DMS 273 treated with DMSO at 0.1 percent for 48 hours (cell line): ENCODE data around the gene PDZD7.
"Not testable (repeated sequence)": the region's sequence is repeated elsewhere in the genome, so short reads cannot be mapped to it uniquely, and the experiment has no call there.

ENCODE experiments used
- DNase-seq: peaks from one replicate; lab custom pipeline; 2025; lab: John Stamatoyannopoulos, UW

PDZD7 gene

DNA sequence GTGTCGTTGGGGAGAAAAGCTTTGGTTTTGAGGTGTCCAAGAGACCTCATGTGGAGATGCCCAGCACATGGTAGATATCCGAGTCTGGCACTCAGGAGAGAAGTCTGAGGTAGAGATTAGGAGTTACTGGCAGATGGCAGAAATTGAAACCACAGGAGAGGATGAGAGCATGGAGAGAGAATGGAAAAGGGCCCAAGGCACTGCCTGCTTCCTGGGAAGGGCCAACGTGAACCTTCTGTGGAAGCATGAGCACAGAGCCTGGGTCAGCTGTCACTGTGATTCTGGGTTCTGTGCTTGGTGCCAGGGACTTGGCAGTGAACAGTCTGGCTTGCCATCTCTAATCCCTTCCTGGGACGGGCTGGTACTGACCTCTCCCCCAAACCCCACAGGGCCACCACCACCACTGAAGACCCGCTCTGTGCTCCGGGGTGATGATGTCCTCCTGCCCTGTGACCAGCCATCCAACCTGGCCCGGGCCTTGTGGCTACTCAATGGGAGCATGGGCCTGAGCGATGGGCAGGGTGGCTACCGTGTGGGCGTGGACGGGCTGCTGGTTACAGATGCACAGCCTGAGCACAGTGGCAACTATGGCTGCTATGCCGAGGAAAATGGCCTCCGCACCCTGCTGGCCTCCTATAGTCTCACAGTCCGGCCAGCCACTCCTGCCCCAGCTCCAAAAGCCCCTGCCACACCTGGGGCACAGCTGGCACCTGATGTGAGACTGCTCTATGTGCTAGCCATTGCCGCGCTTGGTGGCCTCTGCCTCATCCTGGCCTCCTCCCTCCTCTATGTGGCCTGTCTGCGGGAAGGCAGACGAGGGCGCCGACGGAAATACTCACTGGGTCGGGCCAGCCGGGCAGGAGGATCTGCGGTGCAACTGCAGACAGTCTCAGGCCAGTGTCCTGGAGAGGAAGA lies 47.8 kb downstream of the PDZD7 start:
- DNase-seq: no peak

DNA sequence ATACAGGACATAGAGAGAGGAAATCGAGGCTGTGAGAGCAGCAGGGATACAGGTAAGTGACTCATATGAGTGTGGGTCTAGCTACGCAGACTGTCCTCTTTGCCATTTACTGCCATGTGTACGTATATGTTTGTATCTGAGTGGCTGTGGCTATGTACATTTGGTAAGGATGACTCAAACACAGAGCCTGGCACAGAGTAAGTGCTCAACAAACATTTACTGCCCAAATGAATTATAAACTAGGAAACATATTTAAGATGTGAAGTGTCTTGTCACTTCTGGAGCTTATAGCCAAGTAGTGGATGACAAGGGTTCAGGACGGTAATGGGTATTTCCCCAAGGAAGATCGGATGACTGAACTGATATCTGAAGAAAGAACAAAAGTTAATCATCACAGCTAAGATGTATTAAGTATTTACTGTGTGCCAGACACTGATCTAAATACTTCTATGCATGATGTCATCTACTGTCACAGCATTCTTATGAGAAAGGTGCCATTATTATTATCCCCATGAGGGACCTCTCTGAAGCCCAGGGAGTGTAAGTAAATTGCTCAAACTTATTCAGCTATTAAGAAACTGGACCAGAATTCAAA lies 49.7 kb downstream of the PDZD7 start:
- no peak for DNase-seq

DNA sequence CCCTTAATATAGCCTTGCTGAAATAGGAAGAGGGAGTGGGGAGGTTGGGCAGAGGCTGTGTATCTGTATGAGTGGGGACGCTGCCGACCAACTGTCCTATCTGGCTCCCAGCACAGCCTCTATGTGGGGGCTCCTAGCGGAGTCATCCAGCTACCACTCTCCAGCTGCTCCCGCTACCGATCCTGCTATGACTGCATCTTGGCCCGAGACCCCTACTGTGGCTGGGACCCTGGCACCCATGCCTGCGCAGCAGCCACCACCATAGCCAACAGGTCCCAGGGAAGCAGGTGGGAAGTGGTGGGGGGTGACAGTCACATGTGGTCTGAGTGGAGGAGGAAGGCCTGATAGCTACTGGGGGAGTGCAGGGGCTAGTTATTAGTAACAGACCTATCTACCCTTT lies 50.2 kb downstream of the PDZD7 start:
- no peak for DNase-seq

DNA sequence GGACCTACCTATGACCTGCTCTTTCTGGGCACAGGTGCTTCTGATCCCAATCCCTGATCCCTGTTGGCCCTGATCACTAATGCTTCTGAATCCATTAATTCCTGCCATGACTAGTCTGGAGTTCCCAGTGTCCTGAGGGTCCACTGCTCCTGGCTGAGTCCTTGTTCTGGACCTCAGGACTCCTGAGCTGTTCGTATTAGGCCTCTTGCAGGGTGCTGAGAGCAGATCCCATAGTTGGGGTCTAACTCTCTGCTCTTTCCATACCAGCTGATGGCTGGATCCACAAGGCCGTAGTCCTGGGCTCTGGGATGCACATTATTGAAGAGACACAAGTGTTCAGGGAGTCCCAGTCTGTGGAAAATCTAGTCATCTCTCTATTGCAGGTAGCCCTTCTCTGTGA lies 50.6 kb downstream of the PDZD7 start:
- DNase-seq: no peak

DNA sequence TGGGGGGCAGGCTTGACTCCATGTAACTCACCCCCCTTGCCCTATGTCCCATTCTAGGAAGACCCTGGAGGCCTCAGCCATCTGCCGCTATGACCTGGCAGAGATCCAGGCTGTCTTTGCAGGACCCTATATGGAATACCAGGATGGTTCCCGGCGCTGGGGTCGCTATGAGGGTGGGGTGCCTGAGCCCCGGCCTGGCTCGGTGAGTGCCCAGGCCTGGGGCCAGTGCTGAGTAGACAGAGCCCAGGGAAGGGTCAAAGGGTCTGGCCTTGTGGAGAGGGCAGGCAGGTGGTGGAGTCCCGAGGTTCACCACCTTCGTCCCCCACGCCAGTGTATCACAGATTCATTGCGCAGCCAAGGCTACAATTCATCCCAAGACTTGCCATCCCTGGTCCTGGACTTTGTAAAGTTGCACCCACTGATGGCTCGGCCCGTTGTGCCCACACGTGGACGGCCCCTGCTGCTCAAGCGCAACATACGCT lies 51.1 kb downstream of the PDZD7 start:
- DNase-seq: no peak

DNA sequence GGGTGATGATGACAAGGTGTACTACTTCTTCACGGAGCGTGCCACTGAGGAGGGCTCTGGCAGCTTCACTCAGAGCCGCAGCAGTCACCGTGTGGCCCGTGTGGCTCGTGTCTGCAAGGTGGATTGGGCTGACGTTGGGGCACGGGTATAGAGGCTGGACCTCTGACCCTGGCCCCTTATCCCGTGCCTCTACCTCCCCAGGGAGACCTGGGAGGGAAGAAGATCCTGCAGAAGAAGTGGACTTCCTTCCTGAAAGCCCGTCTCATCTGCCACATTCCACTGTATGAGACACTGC lies 52.1 kb downstream of the PDZD7 start:
- DNase-seq: no peak

DNA sequence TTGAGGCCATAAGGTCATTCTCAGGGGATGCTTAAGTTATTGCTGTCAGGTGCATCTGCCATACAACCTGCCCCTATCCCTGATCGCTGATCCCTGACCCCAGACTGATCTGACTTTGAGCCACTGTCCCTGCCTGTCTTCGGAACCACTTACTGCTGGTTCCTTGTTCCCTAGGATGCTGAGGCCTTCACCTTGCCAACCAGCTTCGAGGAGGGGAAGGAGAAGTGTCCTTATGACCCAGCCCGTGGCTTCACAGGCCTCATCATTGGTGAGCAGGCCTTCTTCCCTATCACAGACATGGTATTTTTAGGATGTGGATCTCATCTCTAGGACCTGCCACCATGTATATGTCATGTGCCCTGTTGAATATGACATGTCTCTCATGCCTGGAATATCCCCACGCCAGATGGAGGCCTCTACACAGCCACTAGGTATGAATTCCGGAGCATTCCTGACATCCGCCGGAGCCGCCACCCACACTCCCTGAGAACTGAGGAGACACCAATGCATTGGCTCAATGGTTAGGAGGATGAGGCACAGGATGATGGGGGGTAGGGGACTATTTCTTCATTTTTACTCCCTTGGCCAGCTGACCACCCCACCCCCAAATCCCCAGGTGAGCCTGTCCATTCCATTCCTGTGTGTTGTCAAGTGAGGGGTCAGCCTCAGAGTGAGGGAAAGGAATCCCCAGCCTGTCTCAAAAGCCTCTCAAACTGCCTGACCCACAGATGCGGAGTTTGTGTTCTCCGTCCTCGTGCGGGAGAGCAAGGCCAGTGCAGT lies 52.6 kb downstream of the PDZD7 start:
- no peak for DNase-seq

DNA sequence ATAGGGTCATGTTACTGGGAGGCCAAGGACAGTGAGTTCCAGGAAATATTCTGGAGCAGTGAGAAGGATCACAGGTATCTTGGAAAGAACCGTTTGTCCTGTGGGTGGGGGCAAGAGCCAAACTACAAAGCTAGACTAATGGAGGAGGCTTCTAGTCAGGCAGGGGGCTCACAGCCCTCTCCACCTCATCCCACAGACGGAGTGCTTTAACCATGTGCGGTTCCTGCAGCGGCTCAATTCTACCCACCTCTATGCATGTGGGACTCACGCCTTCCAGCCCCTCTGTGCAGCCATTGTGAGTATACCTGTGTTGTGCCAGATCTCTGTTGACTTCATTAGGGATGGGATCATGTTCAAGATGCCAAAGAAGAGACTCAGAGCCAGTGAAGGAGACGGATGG lies 53.5 kb downstream of the PDZD7 start:
- DNase-seq: no peak

DNA sequence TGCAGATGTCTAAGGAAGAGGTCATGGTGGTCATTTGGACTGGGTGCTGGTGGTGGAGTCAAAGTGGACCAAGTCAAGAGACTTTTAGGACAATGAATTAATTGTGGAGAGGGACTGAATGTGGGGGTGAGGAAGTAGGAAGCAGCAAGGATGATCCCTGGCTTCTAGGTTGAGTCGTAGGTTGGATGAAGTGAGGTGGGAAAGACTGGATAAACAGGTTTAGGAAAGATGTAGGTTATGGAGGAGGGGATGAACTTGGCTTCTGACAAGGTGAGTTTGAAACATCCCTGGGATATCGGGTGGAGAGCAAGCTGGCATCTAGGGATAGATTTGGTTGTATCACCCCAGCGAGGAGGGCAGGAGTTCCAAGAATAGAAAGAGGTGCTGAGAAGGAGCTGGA lies 54.0 kb downstream of the PDZD7 start:
- DNase-seq: no peak

DNA sequence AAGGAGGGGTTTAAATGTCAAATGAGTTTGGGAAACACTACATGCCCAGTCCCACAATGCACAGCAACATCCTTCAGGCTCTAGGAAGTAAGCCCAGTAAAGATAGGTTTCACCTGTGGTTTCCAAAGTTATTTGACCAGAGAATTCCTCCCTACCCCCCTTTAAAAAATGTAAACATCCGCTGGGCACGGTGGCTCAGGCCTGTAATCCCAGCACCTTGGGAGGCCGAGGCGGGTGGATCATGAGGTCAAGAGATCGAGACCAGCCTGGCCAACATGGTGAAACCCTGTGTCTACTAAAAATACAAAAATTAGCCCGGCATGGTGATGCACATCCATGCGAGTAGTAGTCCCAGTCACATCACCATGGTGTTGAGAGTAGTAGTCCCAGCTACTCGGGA lies 55.5 kb downstream of the PDZD7 start:
- not testable (repeated sequence) for DNase-seq

DNA sequence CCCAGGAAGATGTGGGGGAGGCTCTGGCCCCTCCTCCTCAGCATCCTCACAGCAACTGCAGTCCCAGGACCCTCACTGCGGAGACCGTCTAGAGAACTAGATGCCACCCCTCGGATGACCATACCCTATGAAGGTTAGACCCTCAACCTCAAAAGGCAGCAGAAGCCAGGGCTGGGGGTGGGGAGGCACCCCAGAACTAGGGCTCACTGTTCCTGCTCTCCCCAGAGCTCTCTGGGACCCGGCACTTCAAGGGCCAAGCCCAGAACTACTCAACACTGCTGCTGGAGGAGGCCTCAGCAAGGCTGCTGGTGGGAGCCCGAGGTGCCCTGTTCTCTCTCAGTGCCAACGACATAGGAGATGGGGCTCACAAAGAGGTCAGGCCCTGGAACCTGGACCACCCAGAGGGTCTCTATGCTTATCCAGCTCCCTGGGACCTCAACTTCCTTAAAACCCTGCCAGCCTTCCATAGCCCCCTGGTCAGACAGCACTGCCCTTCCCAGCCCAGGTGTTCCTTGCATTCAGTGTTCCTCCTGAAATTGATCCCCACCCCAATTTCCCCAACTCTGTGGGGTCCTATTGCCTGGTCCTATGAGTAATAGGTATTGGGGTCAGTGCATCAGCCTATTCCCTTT lies 57.9 kb downstream of the PDZD7 start:
- no peak for DNase-seq

DNA sequence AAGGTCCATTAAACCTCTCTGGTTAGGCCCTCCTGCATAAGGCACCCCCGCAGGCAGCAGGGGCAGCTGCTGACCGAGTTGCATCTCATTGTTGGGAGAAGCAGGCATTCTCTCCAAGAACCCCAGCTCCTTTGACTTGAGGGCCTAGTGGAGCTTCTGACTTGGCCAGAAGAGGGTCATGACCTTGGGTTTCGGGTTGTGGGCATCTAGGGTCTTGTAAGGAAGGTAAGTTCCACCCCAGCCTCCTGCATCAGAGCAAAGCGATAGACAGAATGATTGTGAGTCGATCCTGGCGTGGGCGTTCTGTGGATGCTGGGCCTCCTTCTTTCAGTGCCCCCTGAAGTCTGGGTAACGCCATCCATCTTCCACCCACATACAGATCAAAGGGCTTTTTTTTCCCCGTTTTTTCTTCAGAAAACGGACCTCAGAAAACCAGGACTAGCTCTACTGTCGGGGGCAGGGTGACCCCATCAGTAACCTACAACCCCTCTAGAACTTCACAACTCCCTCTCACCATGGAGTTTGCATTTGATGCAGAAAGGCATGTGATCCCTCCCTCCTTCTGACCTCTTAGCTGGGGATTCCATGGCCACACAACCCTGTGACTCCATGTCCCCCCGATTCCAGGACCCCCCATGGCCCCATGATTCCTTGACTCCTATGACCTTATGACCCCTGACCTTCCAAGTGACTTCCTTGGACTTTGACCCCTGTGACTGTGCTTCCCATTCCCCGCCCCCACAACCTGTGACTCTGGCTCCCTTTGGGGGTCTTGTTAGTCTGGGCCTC lies 58.6 kb downstream of the PDZD7 start:
- no peak for DNase-seq

DNA sequence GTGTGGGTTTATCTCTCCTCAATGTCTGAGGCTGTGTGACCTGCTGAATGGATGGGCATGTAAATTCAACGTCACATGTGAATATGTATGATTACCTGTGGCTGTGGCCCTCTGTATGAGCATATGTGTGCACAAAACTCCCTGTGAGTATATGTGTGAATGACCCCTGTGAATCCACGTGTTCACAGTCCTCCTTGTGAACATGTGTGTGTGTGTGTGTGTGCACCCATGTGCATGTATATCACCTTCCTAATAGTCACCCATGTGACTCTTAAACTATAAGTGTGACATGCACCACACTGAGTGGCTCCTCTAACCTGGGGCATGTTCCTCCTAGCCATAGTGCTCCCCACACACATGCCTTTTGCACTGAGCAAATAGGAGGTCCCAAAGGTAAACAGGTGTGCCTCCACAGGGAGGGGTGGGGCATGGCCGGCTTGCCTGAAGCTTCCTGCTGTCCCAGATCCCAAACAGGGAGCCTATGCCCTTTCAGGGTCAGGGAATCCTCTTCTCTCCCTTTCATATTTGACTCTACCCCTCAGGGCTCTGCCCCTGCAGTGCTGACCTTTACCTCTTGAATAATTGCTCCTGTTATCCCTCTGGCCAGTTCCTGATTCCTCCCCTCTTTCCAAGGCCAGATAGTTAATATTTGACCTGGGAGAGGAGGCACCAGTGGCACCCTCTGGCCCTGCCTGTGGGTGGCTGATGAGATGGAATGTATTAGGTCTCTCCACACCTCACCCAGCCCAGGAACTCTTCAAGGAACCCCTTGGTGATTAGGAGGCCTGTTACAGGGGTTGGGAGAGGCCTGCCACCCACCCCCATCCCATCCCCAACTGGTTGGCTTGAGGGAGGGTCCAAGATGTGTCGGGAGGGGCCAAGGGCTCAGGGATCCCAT lies 59.8 kb downstream of the PDZD7 start:
- DNase-seq: no peak

DNA sequence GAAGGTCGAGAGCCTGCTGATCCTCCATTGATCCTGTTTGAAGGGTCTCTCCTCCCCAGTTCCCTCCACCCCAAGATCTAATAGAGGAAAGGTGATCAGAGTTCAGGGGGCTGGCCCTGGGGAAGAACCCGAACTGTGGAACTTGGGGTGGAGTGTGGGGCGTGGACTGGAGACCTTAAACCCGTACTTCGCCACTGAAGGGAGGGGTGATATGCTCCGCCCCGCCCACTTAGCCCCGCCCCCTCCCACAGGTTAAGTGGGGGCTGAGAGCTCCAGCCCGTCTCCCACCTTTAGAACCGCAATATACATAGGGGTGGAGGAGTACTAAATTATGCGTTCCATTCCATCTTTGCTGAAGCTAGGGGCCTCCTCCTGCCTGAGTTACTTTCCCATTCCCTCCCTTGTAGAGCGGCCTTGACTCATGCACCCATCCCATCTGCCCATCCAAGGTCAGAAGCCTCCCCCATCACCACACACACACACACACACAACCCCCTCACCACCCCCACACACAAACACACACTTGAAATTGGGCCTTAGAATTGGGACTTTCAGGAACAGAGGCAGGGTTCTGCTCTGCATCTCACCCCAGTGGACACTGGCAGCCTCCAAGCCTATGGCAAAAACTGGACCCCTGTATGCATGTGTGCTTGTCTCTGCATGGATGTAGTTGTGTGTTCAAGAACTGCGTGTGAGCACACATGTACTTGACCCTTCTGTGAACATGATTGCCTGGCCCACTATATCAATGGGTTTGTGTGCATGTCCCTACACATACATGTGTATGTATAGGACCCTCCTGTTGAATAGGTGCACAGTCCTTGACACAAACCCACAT lies 60.6 kb downstream of the PDZD7 start:
- DNase-seq: no peak

DNA sequence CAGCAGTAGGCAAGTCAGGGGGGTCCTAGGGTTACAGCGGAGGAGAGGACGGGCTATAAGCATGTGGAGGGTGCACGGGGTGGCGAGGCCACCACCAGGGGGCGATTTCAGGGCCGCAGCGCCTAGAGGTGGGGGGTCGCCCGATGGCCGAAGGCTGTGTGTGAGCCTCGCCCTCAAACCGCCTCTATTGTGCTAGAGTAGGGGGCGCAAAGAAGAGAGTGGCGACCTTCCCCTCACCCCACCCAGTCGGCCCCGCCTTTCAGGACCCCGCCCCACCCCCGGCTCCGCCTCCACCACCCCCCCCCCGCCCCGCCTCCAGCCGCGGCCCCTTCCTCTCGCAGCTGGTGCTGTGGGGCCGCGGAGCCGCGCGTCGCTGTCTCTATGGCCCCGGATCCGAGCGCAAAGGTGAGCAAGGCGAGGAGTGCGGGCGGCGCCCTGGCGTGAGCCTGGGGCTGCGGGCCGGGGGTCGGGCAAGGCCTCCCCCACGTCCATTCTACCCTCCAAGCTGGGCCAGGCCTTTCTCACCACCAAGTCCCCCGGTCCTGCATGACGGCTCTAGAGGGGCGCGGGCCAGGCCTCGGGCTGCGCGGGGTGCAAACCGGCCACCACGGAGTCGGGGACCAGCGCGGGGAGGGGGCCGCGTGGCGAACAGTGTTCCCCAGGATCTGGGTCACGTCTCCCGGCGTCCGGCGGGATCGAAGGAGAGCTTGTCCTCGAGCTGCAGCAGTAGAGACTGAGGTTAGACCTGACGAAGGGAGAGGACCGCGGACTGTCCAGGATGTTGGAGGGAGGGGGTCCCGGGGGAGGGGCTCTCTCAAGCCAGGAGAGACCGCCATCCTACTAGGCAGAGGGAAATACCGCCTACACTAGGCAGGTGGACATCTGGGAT lies 61.5 kb downstream of the PDZD7 start, which contains the start of gene SEMA4G:
TSS of gene SEMA4G (plus strand) at position 318 of the 889 bp plus-strand sequence. CDS start 3,409 bp downstream, outside the sequence.
- DNase-seq: no peak

DNA sequence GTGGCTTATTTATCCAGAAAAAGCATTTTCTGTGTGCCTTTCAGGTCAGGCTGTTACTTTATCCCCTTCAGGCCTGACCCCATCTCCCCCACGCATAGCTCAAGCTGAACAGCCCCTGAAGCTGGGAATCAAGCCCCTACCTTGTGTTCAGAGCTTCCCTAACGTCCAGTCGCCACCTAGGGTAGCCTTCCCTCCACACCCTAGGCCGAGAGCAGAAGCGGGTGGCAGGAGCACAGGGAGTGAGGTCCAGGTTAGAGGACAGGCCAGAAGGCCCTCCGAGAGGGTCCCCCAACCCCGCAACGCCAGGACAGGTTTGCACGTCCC lies 62.1 kb downstream of the PDZD7 start:
- no peak for DNase-seq

DNA sequence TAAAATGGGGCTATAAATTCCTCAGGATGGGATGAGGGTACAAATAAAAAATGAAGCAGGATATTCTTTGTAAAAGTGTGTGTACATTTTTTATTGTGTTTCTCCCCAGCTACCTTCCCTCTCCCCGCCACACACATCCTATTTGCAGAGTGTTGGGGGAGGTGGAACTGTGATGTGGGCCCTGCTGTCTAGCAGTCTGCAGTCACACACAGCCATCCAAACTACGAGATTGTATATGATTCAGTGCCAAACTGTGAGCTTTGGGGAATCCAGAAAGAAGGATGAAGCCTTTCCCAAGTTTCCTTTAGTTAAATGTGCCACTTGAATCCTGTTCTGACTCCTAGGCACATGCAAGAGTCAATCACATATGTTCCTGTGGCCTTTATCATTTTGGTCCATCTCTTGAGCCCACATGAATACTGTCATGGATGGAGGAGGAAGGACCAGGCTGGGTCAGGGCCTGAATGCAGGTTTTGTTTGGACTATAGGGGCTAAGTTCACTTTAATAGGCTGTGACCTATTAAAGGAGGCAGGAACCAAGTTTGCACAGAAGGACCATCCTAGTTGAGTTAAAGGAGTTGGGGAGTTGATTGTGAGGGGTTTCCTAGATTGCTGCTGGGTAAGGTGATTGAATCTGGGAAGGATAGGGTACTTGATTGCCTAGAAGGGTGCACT lies 62.7 kb downstream of the PDZD7 start:
- no peak for DNase-seq

DNA sequence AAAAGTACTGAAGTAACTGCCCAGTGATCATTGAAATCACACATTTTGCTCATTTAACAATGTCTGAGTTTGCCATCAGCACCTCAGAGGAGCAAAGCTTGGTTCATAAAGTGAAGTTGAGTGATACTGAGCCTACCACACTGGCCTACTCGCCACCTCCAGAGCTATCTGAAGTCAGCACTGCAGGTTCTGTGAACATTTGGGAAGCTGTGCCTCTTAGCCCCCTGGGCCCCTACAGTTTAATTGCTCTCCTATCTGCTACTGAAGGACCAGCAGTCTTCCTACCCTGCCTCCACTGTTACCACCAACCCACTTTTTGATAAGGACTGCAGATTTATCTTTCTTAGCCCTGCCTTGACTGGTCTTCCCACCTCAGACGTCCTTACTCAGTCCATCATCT lies 63.6 kb downstream of the PDZD7 start:
- DNase-seq: no peak
